HFF-Myc (cell line): ENCODE data around the gene CD4.

ENCODE experiments used
- DNase-seq: peaks from one replicate; pipeline ENCODE4 v3.0.0-alpha.2; 2011; ENCODE audit warnings: low read depth; ENCODE audit errors: extremely low read depth
- H3K4me3 ChIP-seq: replicated peaks from 2 replicates; pipeline ENCODE4 v1.5.1; 2011; ENCODE audit warnings: low read depth, mild to moderate bottlenecking, control low read depth, low read length
- CTCF ChIP-seq: IDR thresholded peaks from 2 replicates; pipeline ENCODE4 v1.5.1; 2012; ENCODE audit warnings: mild to moderate bottlenecking, low read depth, low read length, control low read depth; ENCODE audit errors: missing control alignments

The CD4 gene

GRCh38 chr12:6816598-6816997, 27.3 kb downstream of the CD4 start:
- no peak for DNase-seq
- TF ChIP-seq CTCF = no peak
- H3K4me3 ChIP-seq = no peak overlapping the region

DNA sequence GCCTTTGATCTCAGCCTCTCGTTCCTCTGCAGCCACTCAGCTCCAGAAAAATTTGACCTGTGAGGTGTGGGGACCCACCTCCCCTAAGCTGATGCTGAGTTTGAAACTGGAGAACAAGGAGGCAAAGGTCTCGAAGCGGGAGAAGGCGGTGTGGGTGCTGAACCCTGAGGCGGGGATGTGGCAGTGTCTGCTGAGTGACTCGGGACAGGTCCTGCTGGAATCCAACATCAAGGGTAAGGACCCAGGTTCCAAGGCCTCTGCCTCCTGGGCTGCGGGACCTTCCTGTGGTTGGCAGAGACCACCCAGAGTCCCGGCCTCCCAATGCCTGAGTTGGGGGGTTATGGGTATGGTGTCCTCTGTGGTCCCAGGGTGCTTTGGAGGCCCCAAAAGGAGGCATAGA, 27.8 kb downstream of the CD4 start:
- no peak overlapping the region for H3K4me3 ChIP-seq
- no peak for DNase-seq
- no peak for TF ChIP-seq CTCF

GRCh38 chr12:6817662-6818157, 28.4 kb downstream of the CD4 start:
- no peak overlapping the region for H3K4me3 ChIP-seq
- no peak for DNase-seq
- TF ChIP-seq CTCF = no peak

GRCh38 chr12:6818222-6818621, 28.9 kb downstream of the CD4 start:
- no peak for DNase-seq
- no peak for TF ChIP-seq CTCF
- H3K4me3 ChIP-seq = no peak overlapping the region

GRCh38 chr12:6818645-6819044, 29.3 kb downstream of the CD4 start:
- H3K4me3 ChIP-seq = no peak overlapping the region
- DNase-seq = no peak
- no peak for TF ChIP-seq CTCF

DNA sequence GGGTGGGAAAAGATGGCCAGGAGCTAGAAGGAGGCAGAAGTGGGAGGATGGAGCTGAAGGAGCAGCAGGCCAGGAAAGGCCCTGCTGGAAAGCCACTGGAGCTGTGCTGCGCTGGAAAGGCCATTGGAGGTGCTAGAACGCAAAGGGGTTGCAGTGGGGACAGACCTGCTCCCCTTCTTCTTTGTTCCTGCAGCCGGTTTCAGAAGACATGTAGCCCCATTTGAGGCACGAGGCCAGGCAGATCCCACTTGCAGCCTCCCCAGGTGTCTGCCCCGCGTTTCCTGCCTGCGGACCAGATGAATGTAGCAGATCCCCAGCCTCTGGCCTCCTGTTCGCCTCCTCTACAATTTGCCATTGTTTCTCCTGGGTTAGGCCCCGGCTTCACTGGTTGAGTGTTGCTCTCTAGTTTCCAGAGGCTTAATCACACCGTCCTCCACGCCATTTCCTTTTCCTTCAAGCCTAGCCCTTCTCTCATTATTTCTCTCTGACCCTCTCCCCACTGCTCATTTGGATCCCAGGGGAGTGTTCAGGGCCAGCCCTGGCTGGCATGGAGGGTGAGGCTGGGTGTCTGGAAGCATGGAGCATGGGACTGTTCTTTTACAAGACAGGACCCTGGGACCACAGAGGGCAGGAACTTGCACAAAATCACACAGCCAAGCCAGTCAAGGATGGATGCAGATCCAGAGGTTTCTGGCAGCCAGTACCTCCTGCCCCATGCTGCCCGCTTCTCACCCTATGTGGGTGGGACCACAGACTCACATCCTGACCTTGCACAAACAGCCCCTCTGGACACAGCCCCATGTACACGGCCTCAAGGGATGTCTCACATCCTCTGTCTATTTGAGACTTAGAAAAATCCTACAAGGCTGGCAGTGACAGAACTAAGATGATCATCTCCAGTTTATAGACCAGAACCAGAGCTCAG, 30.0 kb downstream of the CD4 start:
- H3K4me3 ChIP-seq = no peak overlapping the region
- no peak for DNase-seq
- no peak for TF ChIP-seq CTCF
